ENCODE results near the gene SCG3. TPM values are rescaled to one million over a fixed set of nuclear protein-coding genes. Genes with fewer than 3 reads are reported as not detected.

SCG3 gene
- polyA plus RNA-seq, 1 of the 3 experiments (the other 2 are of a cell fraction): 0.16 TPM

DNA sequence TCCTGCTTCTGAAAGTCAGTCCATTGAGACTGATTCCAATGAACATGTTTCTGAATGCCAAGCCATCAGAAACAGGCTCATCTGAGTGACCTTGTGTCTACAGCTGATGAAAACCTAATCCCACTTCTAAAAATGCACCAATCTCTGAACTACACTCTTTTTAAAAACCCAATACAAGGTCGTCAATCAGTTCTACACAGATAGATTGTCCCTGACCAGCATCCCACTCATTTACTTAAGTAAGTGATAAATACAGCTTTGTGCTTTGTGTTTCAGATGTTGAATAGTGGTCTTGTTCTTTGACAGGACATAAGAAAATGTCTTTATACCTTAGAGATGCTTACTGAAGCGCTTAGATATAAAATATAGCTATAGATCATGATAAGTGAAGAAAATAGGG, 20.2 kb upstream of the SCG3 start:
- POLR2A ChIA-PET: no interaction called here
- 55% methylated on average over 2 of the region's 2 CpGs for WGBS (ENCODE audit: low lambda C conversion rate)
- H2AFZ ChIP-seq (ENCODE audit: low read depth): no peak overlapping the region
- no peaks in the 10 kb centered on the region for H4K20me1 ChIP-seq (ENCODE audit: insufficient read depth)
- H3K4me1 ChIP-seq (ENCODE audit: control insufficient read depth in 1 of 2, insufficient read depth in 2 of 2, low read depth in 1 of 2, low read length in 1 of 2): no peaks in the 10 kb centered on the region
- no peaks in the 10 kb centered on the region for H3K9me3 ChIP-seq
- CTCF ChIA-PET: interaction anchor here (3.0 to 3.2 kb wide), 2 partner anchors 11 to 115 kb away, joined by 12 to 28 read pairs; no protein-coding TSS in a partner anchor
- no peak for DNase-seq
- no peaks in the 10 kb centered on the region for H3K79me2 ChIP-seq (ENCODE audit: insufficient read depth)
- H3K9ac ChIP-seq: no peak overlapping the region
- H3K4me2 ChIP-seq: no peak overlapping the region
- no peaks in the 10 kb centered on the region; the same call in none of the 2 replicates for H3K27me3 ChIP-seq (ENCODE audit: insufficient read depth)
- H3F3A ChIP-seq (replicated peaks; ENCODE audit: insufficient read depth): no peaks in the 10 kb centered on the region
- H3K4me3 ChIP-seq (ENCODE audit: low read depth in 2 of 2, low read length in 1 of 2): no peak overlapping the region
- no peaks in the 10 kb centered on the region for H3K9me2 ChIP-seq
- no peaks in the 10 kb centered on the region for H3K36me3 ChIP-seq (replicated peaks in 1 of 2; ENCODE audit: control insufficient read depth in 1 of 2, insufficient read depth in 2 of 2, low read length in 1 of 2)
- no peak overlapping the region for H3K27ac ChIP-seq (ENCODE audit: low read depth in 2 of 2, low read length in 1 of 2)
- TF ChIP-seq TCF12 (IDR thresholded peaks at IDR 0.05): no peak
- TF ChIP-seq, protein P1, sequence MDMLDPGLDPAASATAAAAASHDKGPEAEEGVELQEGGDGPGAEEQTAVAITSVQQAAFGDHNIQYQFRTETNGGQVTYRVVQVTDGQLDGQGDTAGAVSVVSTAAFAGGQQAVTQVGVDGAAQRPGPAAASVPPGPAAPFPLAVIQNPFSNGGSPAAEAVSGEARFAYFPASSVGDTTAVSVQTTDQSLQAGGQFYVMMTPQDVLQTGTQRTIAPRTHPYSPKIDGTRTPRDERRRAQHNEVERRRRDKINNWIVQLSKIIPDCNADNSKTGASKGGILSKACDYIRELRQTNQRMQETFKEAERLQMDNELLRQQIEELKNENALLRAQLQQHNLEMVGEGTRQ (IDR thresholded peaks at IDR 0.05; ENCODE audit: borderline replicate concordance, low read depth, low read length): no peak
- no peak for TF ChIP-seq RAD21 (IDR thresholded peaks at IDR 0.05; ENCODE audit: low read length)
- TF ChIP-seq EP300 (IDR thresholded peaks at IDR 0.05; ENCODE audit: borderline replicate concordance in 1 of 2, low read depth in 1 of 2, low read length in 1 of 2): no peak
- TF ChIP-seq JUND (IDR thresholded peaks at IDR 0.05): no peak
- TF ChIP-seq, protein P2, sequence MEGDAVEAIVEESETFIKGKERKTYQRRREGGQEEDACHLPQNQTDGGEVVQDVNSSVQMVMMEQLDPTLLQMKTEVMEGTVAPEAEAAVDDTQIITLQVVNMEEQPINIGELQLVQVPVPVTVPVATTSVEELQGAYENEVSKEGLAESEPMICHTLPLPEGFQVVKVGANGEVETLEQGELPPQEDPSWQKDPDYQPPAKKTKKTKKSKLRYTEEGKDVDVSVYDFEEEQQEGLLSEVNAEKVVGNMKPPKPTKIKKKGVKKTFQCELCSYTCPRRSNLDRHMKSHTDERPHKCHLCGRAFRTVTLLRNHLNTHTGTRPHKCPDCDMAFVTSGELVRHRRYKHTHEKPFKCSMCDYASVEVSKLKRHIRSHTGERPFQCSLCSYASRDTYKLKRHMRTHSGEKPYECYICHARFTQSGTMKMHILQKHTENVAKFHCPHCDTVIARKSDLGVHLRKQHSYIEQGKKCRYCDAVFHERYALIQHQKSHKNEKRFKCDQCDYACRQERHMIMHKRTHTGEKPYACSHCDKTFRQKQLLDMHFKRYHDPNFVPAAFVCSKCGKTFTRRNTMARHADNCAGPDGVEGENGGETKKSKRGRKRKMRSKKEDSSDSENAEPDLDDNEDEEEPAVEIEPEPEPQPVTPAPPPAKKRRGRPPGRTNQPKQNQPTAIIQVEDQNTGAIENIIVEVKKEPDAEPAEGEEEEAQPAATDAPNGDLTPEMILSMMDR (IDR thresholded peaks at IDR 0.05): no peak
- TF ChIP-seq, protein P3, sequence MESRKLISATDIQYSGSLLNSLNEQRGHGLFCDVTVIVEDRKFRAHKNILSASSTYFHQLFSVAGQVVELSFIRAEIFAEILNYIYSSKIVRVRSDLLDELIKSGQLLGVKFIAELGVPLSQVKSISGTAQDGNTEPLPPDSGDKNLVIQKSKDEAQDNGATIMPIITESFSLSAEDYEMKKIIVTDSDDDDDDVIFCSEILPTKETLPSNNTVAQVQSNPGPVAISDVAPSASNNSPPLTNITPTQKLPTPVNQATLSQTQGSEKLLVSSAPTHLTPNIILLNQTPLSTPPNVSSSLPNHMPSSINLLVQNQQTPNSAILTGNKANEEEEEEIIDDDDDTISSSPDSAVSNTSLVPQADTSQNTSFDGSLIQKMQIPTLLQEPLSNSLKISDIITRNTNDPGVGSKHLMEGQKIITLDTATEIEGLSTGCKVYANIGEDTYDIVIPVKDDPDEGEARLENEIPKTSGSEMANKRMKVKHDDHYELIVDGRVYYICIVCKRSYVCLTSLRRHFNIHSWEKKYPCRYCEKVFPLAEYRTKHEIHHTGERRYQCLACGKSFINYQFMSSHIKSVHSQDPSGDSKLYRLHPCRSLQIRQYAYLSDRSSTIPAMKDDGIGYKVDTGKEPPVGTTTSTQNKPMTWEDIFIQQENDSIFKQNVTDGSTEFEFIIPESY (IDR thresholded peaks at IDR 0.05; ENCODE audit: borderline replicate concordance, low read depth): no peak
- TF ChIP-seq, protein P4, sequence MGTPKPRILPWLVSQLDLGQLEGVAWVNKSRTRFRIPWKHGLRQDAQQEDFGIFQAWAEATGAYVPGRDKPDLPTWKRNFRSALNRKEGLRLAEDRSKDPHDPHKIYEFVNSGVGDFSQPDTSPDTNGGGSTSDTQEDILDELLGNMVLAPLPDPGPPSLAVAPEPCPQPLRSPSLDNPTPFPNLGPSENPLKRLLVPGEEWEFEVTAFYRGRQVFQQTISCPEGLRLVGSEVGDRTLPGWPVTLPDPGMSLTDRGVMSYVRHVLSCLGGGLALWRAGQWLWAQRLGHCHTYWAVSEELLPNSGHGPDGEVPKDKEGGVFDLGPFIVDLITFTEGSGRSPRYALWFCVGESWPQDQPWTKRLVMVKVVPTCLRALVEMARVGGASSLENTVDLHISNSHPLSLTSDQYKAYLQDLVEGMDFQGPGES (IDR thresholded peaks at IDR 0.05; ENCODE audit: low read depth, low read length): no peak
- no peak for TF ChIP-seq NRF1 (IDR thresholded peaks at IDR 0.05; ENCODE audit: low read depth, low read length)
- no peak for TF ChIP-seq GATA2 (CRISPR knock-in tag; IDR thresholded peaks at IDR 0.05)
- no peak for TF ChIP-seq MXI1 (IDR thresholded peaks at IDR 0.05; ENCODE audit: low read depth, low read length)
- no peak for TF ChIP-seq GABPA (IDR thresholded peaks at IDR 0.05; ENCODE audit: low read depth)
- TF ChIP-seq FOSL2 (IDR thresholded peaks at IDR 0.05; ENCODE audit: borderline replicate concordance, low read depth): no peak
